ENCODE measurements around the gene GRM7.

GRM7 gene

DNA sequence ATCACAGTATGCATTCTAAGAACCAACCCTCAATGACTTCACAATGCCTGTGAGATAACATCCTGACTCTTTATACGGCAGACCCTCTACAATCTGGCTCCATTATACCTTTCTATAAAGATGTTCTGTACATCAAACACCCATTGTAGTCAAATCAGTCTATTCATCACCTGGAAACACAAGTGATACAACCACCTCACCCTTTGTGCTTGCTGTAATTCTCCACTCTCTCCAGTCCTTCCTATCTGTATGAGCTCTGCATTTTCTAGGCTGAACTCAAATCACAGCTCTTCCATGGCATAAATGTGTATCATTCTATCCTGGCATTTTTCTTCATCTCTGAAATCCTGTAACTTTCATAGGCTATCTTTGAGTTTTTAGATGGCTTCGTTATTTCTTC, 539.4 kb downstream of the GRM7 start:
- no peak for DNase-seq (ENCODE audit: low read depth)

DNA sequence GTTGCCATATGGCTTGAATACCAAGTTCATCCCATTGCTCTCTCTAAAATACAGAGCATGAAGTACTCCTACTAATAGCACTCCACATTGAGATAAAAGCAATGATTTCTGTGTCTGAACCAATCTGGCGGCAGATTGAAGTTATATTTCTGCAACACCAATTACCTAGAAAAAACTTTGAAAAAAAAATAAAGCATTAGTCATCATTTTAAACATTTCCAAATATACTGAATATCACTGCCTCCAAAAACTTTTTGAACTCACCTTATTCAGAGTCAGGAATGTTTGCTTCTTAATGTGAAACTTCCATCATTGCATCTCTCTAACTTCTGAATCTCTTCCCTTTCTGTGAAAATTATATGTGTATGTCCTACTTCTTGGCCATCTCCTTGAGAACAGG, 540.5 kb downstream of the GRM7 start:
- DNase-seq (ENCODE audit: low read depth): no peak

DNA sequence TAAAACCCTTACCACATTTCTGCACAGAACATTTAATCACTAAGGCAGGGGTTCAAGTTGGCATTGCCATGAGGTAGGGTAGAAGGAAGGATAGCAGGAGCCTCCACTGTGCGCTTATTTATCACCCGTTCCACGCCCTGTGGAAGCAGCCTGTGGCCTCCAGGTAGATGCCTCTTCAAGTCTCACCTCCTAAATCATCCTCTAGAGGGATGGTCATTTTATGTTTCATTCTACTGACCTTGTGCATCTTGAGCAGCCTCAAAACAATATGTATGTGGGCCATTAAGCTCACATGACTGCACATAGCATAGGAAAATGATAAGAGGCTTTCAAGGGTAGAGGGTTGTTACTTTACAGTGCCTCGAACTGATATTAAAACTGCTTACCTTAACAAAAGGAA, 546.2 kb downstream of the GRM7 start:
- no peak for DNase-seq (ENCODE audit: low read depth)

DNA sequence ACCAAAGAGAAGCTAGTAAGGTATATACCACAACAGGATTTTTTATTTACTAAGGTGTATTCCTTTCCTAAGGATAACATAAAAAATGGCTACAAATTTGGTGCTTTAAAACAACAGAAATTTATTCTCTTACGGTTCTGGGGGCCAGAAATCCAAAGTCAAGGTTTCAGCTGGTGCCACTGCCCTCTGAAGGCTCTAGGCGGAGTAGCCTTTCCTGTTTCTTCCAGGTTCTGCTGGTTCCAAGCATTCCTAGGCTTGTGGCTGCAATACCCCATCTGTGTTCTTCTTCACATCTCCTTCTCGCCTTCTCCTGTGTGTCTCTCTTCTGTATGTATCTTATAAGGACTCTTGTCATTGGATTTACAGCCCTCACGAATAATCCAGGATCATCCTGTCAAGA, 549.9 kb downstream of the GRM7 start:
- DNase-seq (ENCODE audit: low read depth): no peak

DNA sequence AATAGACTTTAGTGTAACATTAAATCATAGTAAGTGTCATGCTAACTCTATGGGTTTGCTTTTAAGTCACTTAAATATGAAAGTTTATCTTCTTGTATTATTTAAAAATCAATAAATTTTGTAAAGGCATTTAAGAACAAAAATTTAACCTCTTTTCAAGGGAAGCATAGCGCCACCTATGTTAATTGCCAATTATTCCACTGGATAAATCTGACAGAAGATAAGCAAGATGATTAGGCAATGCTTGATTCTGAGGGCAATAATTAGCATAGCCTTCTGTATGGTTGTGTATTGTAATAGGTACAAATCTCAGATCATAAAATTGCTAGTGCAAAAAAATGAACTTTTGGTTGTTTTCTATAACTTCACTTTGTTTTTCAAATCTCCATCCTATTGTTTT, 560.1 kb downstream of the GRM7 start:
- no peak for DNase-seq (ENCODE audit: low read depth)

DNA sequence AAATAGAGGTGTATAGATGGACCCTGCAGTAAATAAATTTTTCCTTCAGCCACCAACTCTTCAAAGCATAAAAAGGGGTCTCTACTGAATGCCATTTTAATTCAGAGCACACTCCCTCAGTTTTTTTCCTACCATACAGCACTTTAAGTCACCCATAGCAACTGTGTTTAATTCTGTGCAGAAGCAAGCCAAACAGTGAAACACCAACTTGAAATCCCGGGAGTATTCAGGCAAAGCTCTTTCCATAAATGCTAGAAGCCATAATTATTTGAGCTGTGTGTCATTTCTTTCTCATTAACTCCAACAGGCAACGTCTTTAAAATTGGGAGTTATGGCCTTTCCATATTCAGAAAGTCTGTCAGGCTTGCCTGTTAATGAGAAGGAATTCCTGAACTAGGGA, 562.1 kb downstream of the GRM7 start:
- DNase-seq (ENCODE audit: low read depth): no peak

DNA sequence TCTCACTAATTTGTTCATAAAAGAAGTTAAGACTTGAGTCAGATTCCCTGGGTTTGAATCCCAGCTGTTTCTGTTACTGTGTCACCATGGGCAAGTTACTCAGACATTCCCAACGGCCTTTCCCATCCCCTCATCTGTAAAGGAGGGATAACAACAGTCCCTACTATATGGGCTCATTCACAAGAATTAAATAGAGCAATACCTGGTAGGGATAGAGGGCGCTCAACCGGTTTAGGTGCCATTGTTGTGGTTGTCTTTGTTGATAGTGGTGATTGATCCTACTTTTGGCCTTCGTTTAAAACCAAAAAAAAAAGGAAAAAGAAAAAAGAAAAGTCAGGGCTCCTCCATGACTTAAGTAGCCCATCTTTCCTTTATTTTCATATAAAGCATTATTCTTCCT, 563.1 kb downstream of the GRM7 start:
- DNase-seq (ENCODE audit: low read depth): no peak

DNA sequence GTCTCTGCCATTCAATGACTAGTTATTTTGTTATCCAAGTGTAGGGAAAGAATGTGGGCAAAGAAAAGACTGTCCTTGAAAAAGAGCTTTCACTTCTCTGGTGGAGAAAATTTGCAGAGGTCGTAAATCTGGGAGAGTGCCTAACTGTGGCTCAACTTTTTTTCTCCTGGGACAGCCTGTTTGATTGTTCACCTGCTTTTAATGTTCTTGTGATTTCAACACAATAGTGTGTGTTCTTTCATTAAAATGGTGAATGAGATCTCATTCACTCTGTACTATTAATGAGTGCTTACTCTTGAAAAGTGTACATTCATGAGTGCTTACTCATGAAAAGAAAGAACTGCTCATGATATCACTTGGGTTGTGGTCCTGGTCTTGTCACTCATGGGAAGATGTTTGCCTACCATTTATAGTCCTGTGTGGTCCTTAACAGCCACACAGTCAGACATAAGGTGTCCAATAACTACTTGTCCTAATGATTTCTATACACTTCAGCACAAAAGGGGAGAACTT, 567.3 kb downstream of the GRM7 start:
- no peak for DNase-seq (ENCODE audit: low read depth)

DNA sequence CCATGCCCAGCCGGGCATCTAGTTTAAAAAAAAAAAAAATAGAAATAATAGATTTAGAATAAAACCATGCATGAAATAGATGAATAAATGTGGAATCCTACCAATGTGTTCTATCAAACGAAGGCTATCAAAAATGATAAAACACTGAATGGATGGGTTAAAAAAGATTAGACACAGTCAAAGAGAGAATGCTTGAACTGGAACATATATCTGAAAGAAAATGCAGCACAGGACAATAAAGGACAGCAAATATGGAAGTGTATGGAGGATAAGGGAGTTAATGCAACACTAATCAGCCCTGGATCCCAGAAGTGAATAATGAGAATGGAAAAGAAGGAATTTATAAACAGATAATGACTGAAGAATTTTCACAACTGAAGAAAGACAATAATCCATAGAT, 571.7 kb downstream of the GRM7 start:
- no peak for DNase-seq (ENCODE audit: low read depth)

DNA sequence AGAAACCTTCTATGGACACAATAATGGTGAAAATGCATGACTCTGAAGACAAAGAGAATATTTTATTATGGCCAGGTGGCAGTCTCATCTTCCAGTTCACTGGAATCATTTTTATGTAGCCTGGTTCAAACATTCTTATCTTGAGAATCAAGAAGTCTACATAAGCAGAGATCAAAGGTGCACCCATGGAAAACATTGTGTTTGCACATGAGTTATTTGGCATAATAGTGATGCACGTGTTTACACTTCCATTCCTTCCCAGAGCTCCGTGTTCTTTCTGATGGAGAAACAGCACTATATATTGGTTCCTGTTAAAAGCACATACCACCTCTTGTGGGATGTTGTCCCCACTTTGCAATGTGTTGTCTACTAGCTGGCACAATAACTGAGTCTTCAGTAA, 572.2 kb downstream of the GRM7 start:
- DNase-seq (ENCODE audit: low read depth): no peak

DNA sequence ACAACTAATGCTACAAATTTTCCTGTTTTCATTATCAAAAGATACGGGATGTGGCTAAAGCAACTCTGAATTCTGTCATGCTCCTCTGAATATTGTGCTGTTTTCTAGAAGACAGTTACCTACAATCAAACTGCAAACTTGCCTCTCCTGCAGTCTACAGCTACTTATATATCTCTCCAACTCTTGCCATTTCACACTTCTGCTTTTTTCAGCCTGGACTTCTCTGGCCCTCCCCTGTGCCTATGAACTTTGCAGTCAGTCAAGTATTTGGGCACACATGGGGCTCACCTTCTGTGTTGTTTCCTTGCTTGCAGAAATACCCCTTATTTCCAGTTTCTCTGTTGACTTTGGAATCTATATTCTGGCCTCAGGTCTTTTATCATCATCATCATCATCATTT, 575.6 kb downstream of the GRM7 start:
- no peak for DNase-seq (ENCODE audit: low read depth)

DNA sequence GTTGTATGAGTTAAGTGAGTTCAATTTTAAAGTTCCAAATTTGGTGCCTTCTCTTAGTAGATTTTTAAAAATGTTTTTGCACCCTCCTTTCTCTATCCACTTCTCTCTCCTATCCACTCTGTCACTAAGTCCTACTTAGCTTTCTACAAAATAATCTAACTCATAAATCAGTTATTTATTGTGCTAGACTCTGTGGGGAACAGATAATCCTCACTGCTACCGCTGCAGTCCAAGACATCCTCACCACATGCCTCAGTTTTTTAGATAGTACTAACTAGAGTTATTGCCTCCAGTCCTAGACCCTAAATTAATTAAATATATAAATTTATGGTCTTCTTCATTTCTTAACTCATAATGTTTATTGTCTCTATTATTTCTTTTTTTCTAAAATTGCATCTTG, 576.3 kb downstream of the GRM7 start:
- no peak for DNase-seq (ENCODE audit: low read depth)

DNA sequence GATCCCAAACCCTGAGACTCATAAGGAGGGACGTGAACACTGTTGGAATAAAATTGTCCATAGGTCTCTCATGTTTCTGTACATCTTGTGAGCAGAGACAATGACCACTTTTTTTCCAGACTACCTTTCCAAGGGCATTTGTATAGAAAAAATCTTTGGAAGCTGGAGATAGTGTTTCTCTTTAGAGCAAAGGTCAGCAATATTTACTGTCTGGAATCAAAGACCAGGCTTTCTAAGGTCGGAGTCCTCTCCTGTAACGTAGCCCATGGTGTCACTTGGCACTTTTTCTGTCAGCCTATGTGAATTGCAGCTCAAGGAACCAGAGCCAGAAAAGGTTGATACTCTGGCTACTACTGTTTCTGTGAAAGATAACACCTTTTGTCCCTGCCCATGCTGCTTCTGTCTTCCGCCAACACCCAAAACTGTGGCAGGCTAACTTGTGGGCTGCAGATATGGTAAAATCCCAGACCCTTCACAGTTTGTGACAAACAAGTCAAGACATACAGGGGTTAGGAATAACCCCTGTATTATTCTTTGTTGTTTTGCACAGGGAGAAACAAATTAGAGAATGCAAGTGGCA, 578.3 kb downstream of the GRM7 start:
- no peak for DNase-seq (ENCODE audit: low read depth)

DNA sequence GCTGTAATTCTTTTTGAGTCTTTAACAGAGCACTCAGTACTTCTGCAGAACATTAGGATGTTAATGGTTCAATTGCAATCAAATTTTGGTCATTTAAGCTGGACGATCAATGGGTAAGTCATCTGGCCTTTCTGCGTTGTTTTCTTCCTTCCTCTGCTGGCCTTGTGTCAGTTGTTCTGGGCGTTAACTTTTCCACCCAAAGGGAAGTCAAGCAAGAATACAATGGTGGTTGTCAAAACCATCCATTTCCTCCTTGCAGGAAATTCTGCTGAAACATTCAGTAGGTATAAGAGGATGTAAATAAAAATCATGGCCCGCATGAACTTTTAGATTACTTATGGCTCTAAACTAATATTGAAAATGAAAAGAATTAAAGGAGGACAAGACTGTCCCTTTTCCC, 584.0 kb downstream of the GRM7 start:
- DNase-seq (ENCODE audit: low read depth): no peak

DNA sequence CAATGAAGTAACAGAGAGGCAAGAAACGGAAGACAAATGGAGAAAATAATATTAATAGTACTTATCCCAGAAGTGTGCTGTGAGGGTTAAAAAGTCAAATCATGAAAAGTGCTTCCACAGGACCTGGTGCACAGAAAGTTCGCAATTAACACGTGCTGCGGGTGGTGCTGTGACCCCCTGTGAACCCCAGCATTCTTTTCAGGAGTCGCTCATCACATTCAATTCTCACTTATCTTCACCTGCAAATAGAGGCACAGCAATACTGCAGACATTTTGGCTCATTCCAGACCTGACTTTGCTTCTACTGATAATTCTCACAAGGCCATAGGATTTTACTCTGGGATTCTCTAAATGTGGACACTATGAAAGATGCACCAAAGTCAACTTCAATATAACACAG, 584.4 kb downstream of the GRM7 start:
- no peak for DNase-seq (ENCODE audit: low read depth)

DNA sequence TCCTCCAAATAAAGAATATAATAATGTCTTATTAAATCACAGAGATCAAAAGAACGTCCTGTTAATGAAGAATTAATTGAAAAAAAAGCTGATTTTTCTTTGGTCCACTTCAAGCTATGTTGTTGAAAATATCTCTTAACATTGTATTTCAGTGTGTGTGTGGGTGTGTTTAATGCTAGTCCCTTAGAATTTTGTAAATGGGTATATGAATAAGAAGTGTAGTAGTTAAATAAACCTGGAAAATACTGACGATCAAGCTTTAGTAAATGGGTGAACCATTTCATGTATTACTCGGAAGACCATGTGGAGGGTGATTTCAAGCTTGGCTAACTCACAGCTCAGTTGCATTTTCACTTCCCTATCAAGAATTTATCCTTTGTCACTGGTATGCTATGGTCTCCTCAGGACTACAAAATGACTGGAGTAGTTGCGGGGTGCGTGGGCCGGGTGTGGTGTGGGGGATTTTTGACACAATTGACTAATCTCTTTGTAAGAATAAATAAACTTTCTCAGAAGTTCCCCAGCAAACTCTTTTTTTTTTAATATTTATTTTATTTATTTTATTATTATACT, 586.4 kb downstream of the GRM7 start:
- no peak for DNase-seq (ENCODE audit: low read depth)

DNA sequence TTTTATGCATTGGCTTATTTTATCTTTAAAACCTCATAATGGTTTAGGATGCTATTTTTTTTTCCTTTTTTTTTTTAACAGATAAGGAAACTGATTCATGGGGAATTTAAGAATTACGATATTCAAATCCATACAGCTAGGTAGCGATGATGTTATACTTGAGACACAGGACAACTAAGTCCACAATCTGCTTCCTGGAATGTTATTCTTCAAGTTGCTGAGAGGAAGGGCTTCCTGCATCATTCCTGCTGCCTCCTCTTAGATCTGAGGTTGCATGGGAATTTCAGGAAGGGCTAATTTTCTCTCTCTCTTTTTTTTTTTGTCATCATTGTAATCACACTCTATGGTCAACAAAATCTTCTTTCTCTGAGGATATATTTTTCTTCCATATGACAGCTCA, 595.5 kb downstream of the GRM7 start:
- DNase-seq (ENCODE audit: low read depth): no peak

DNA sequence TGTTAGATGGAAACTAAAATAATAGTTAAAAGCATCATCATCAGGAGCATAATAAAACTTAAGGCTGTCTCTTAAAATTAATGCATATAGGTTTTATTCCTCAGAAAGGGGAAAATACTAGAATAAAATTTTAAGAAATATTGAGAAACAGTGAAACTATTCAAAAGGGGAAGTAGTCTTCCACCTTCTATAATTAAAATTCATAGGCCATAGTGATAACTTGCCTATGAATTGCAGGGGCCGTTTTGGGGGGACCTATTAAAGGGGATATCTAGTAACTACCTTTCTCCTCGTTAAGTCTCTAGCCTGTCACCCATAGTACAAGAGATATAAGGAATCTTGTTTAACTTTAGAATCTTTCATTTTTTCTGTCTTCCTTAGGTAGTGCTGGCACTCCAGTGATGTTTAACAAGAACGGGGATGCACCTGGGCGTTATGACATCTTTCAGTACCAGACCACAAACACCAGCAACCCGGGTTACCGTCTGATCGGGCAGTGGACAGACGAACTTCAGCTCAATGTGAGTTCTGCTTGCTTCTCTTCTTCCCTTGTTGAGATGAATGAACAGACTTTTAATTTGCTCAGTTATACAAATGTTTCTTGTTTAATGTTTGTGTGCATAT, 600.4 kb downstream of the GRM7 start:
- DNase-seq (ENCODE audit: low read depth): no peak

DNA sequence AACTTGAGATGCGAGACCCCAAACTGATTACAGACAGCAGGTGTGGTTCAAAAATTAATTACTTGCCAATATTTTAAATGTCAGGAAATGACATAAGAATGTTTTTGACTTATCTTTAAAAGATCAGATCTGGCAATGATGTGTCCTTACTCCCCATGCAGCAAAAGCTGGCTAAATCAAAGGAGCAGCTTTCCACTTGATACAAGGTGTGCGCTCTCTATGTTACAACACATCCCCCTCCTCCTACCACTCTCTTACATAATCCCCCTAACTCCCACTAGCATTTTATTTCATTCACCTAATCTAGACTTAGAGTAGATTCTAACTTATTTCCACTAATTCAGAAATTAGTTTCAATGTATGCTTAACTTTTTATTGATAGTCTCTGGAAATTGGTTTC, 609.0 kb downstream of the GRM7 start:
- no peak for DNase-seq (ENCODE audit: low read depth)

DNA sequence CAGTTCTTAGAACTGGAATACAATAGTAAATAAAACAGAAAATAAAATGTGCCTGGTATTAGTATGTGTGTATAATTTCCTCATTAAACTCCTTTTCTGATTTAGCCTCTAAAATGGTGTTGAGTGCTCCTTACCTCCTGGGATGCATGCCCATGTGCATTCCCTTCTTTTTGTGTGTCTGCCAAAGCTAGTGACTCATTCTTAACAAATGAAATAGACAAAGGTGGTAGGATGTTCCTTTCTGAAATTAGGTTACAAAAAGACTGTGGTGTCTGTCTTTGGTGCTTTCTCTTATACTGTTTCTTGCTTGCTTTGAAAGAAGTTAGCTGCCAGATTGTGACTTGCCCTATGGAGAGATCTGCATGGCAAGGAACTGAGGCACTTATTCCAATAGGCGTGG, 623.7 kb downstream of the GRM7 start:
- no peak for DNase-seq (ENCODE audit: low read depth)

DNA sequence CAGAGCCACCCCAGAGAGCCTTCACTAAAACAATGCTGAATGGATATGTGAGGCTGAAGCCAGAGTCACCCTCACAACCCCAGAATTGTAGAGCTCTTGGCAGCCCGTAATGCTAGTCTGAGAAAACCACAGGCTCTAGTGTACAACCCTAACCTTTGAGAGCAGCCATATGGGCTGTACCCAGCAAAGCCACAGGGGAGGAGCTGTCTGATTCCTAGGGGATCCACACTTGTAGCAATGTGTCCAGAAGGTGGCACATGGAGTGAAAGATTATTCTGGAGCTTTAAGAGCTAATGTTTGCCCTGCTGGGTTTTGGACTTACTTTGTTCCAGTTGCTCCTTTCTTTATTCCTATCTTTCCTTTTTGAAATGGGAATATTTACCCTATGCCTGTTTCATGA, 626.8 kb downstream of the GRM7 start:
- DNase-seq (ENCODE audit: low read depth): no peak

DNA sequence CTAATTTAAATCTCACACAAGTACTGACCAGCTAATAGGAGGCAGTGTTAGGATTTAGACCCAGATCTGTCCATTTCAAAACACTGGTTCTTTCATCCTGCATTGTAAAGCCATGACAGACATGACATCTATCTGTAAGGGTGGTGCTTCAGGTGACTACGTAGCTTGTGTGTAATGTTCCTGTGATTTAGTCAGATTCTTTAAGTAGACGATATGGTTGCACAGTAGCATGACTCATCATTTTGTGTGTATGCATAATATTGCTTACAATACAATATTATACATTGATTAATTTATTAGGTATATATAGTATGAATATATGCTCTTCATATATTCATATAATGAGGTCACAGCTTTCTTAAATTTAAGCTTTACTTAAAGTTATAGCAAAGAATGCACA, 628.5 kb downstream of the GRM7 start:
- DNase-seq (ENCODE audit: low read depth): no peak

DNA sequence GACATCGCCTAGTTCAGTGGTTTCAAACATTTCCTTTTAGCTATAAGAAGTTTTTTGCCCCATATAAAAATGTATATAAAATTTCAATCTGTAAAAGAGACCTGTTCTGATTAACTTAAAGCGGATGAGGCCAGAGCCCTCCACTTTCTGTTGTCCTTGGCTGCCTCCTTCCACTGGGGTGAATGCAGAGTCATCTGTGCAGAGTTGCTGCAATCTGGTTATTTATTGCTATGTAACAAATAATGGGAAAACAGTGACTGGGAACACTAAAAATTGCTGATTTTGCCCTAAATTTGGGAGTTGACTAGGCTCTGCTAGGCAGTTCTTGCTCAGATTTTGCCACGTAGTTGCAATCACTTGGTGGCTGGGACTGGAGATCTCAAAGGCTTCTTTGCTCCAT, 637.8 kb downstream of the GRM7 start:
- no peak for DNase-seq (ENCODE audit: low read depth)

DNA sequence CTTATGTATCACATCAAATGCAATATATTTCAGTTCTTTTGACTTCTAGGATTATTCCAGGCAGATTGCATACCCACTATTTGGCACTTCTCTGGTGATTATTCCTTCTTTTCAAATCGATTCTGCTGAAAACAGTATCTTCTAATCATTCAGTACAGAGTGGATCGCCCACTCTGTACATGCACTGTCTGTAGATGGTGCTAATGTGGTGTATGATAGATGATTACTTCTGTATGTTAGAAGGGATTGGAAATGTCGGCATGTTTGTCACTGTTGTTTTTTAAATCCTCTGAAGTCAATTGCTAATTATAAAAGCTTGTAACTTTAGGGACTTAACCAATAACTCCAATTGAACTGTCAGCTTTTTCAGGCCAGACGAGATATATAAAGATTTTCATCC, 642.5 kb downstream of the GRM7 start:
- no peak for DNase-seq (ENCODE audit: low read depth)
